ENCODE results near the gene TEDDM1. TPM values are rescaled to one million over a fixed set of nuclear protein-coding genes. Genes with fewer than 3 reads are reported as not detected.

Gene TEDDM1
- total and polyA plus RNA-seq, 2 of the 13 experiments (the other 11 are each of a cell fraction or from before 2014, with no cell fraction given), result not detected

DNA sequence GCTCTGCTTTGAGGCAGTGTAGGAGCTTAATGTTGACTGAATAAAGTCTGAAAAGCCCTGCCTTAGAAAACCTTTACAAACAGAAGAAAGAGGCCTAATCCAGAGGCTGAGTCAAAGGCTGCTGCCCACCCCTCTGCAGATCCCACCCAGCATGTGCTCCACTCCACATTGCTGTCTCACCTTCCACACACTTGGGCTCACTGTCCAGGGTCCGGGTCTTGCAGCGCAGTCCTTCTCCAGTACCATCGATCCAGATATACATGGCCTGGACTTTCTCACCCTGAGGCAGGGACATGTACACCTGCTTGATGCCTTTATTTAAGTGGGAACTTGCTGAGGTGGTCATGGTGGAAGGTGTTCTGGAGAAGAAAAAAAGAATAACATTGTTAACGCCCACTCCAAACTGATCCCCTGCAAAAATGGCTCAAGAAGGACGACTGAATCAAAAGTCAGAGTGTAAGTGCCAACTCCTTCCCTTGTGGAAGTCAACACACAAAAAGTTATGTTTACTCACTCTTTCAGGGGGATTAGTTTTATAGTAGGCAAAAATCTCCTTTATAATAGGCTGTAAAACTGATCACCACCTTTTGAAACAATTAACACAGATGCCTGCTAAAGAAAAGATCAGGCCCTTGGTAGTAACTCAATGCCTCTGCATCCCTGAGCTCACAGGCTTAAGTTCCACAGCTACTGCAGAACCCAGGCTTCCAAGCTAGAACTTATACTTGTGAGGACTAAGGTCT lies 11.9 kb downstream of the TEDDM1 start:
- Histone ChIP-seq H3K9ac (ENCODE audit: insufficient read depth, low read depth, low read length) (peak overlapping the region; percentile 97), H3K4me3 (replicated peaks in 1 of 3; ENCODE audit: insufficient read depth in 1 of 3, low read depth in 2 of 3, low read length in 3 of 3) (peak overlapping the region; percentile 94 to 98 (median 97)), H3K79me2 (ENCODE audit: insufficient read depth, low read length) (peaks cover 59% of the 10 kb centered on the region), H3K9me3 (ENCODE audit: low read length) (no peaks in the 10 kb centered on the region), H3K4me2 (ENCODE audit: low read depth, low read length) (peak overlapping the region; percentile 89), H2AFZ (ENCODE audit: low read length) (no peak overlapping the region), H3K27ac (ENCODE audit: extremely low read length, insufficient read depth, low read length) (no peak overlapping the region), H4K20me1 (ENCODE audit: insufficient read depth, low read length) (peaks cover 64% of the 10 kb centered on the region), H3K27me3 (ENCODE audit: control insufficient read depth in 1 of 2, insufficient read depth in 2 of 2, low read length in 2 of 2) (no peaks in the 10 kb centered on the region; a peak in 1 of 5 replicates), H3K4me1 (ENCODE audit: insufficient read depth, low read length) (peaks cover 61% of the 10 kb centered on the region), H3K36me3 (replicated peaks in 1 of 2; ENCODE audit: control insufficient read depth in 1 of 2, insufficient read depth in 2 of 2, low read length in 2 of 2) (peaks cover 29 to 51% of the 10 kb centered on the region in 2 experiments)
- ATAC-seq (no peak), DNase-seq (ENCODE audit: low spot score) (no peak), FAIRE-seq (no peak)
- in situ Hi-C loops (cut with HindIII; ENCODE audit: extremely low pct_ligation_motif_present, low pct_unique_long_range_greater_than_20kb) (no loop called here), intact Hi-C loops (cut with micrococcal nuclease; ENCODE audit: unreplicated experiment) (no loop called here)
- ChIA-PET CTCF (ENCODE audit: low intra/inter-chr PET ratio, low total read pairs) (no interaction called here), POLR2A (interaction anchor here (0.7 to 4.5 kb wide), 7 partner anchors 8 to 245 kb away, joined by 3 to 45 read pairs (median 21); no protein-coding TSS in a partner anchor)
- 59% methylated on average over 5 of the region's 5 CpGs for WGBS (ENCODE audit: low lambda C conversion rate)
- no TSS peak for BruUV-seq (replicated peaks)
- TF ChIP-seq ZFAT (CRISPR knock-in tag; conservative IDR thresholded peaks at IDR 0.05), result no peak
- TF ChIP-seq ZNF501 (CRISPR knock-in tag; IDR thresholded peaks at IDR 0.05), result no peak
- TF ChIP-seq, protein P1, sequence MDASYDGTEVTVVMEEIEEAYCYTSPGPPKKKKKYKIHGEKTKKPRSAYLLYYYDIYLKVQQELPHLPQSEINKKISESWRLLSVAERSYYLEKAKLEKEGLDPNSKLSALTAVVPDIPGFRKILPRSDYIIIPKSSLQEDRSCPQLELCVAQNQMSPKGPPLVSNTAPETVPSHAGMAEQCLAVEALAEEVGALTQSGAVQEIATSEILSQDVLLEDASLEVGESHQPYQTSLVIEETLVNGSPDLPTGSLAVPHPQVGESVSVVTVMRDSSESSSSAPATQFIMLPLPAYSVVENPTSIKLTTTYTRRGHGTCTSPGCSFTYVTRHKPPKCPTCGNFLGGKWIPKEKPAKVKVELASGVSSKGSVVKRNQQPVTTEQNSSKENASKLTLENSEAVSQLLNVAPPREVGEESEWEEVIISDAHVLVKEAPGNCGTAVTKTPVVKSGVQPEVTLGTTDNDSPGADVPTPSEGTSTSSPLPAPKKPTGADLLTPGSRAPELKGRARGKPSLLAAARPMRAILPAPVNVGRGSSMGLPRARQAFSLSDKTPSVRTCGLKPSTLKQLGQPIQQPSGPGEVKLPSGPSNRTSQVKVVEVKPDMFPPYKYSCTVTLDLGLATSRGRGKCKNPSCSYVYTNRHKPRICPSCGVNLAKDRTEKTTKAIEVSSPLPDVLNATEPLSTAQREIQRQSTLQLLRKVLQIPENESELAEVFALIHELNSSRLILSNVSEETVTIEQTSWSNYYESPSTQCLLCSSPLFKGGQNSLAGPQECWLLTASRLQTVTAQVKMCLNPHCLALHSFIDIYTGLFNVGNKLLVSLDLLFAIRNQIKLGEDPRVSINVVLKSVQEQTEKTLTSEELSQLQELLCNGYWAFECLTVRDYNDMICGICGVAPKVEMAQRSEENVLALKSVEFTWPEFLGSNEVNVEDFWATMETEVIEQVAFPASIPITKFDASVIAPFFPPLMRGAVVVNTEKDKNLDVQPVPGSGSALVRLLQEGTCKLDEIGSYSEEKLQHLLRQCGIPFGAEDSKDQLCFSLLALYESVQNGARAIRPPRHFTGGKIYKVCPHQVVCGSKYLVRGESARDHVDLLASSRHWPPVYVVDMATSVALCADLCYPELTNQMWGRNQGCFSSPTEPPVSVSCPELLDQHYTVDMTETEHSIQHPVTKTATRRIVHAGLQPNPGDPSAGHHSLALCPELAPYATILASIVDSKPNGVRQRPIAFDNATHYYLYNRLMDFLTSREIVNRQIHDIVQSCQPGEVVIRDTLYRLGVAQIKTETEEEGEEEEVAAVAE (CRISPR knock-in tag; IDR thresholded peaks at IDR 0.05; ENCODE audit: borderline replicate concordance), result no peak
- TF ChIP-seq ZNF816 (CRISPR knock-in tag; IDR thresholded peaks at IDR 0.05; ENCODE audit: borderline replicate concordance), result 0 out of 2 replicates have a peak, but pooled peaks have one; percentile 24
- TF ChIP-seq POLR2A (IDR thresholded peaks at IDR 0.05; ENCODE audit: insufficient read depth in 1 of 2, low read depth in 2 of 2, low read length in 2 of 2), result peak in 1 of 2 experiments; percentile 22; a peak in 1 of 4 replicates
- no peak for TF ChIP-seq ZMYM4 (CRISPR knock-in tag; IDR thresholded peaks at IDR 0.05)
- TF ChIP-seq ZNF704 (CRISPR knock-in tag; IDR thresholded peaks at IDR 0.05; ENCODE audit: borderline replicate concordance), result no peak
- no peak for TF ChIP-seq YEATS4 (CRISPR knock-in tag; IDR thresholded peaks at IDR 0.05; ENCODE audit: borderline replicate concordance)
- TF ChIP-seq ZMYM3 (CRISPR knock-in tag; IDR thresholded peaks at IDR 0.05), result no peak
- TF ChIP-seq HIVEP1 (CRISPR knock-in tag; IDR thresholded peaks at IDR 0.05), result no peak
- peak; percentile 77 for TF ChIP-seq ZC3H13 (CRISPR knock-in tag; IDR thresholded peaks at IDR 0.05)
- peak; percentile 42; the same call in 1 of the 2 replicates for TF ChIP-seq POLR2G (IDR thresholded peaks at IDR 0.05; ENCODE audit: low read depth, low read length)
- no peak for TF ChIP-seq TFDP2 (CRISPR knock-in tag; IDR thresholded peaks at IDR 0.05)
- TF ChIP-seq HDAC1 (CRISPR knock-in tag; IDR thresholded peaks at IDR 0.05), result 0 out of 2 replicates have a peak, but pooled peaks have one; percentile 22
- no peak for TF ChIP-seq SP1 (IDR thresholded peaks at IDR 0.05)
- TF ChIP-seq SP1 (CRISPR knock-in tag; IDR thresholded peaks at IDR 0.05), result no peak
- no peak for TF ChIP-seq FOXO4 (CRISPR knock-in tag; conservative IDR thresholded peaks at IDR 0.05)
